SK-N-MC (cell line): ENCODE results near the gene TK1.

Source experiments
- EZH2 ChIP-seq: fragments of 200-600 bp; sonication (generic); IDR thresholded peaks from one replicate; pipeline ENCODE4 v1.6.1; 2017; ENCODE audit warnings: antibody characterized with exemption
- FOXP2 ChIP-seq: optimal IDR thresholded peaks from 2 replicates; pipeline ENCODE3; 2011; ENCODE audit warnings: mild to moderate bottlenecking, moderate library complexity; ENCODE audit not compliant: insufficient read depth; ENCODE audit errors: extremely low read length, control extremely low read depth

GRCh38 chr17:78170692-78171590 lies 15.9 kb downstream of the TK1 start:
- TF ChIP-seq EZH2 (no peak), FOXP2 (no peak)
